Mucosa of stomach (tissue), 1 donor: Measurements from ENCODE around the gene OXNAD1.

Experiments
- H3K27me3 ChIP-seq: one replicate; pipeline ENCODE4 v1.7.0; 2013; ENCODE audit warnings: mild to moderate bottlenecking, low read length; ENCODE audit not compliant: control insufficient read depth, insufficient read depth
- H3K36me3 ChIP-seq: one replicate; pipeline ENCODE4 v1.7.0; 2013; ENCODE audit warnings: low read length; ENCODE audit not compliant: control insufficient read depth, insufficient read depth
- H3K4me1 ChIP-seq: one replicate; pipeline ENCODE4 v1.7.0; 2013; ENCODE audit warnings: mild to moderate bottlenecking, low read length; ENCODE audit not compliant: control insufficient read depth, insufficient read depth
- H3K4me3 ChIP-seq: one replicate; pipeline ENCODE4 v1.7.0; 2013; ENCODE audit warnings: low read length
- H3K9ac ChIP-seq: one replicate; pipeline ENCODE4 v1.7.0; 2013; ENCODE audit warnings: mild to moderate bottlenecking, low read length, moderate library complexity
- H3K9me3 ChIP-seq: one replicate; pipeline ENCODE4 v1.7.0; 2013; ENCODE audit warnings: mild to moderate bottlenecking, low read length, moderate library complexity; ENCODE audit not compliant: control insufficient read depth
- donor health status: Pancreatic carcinoma.

OXNAD1 gene

DNA sequence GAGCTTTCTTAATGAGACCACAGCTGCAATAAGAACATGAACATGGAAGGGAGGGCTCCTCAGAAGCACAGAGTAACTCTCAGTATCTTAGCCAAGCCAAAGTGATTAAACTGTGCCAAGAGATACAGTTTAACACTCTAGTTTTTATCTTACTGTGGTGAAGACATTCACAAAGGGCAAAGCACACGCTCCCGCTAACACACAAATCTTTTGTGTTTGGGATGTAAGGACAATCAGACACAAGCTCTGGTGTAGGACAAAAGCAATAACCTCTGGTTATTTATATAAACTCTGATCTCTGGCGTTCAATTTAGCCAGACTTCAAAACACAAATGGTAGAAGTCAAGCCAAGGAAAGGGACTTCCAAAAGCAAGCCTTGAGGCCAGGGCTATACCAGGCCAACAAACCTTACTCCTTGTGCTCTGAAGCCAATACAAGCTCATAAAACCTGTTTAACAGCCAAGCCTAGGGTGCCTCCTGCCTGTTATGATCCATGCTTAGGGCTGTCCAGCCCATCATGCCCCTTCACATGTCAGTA lies 28.1 kb upstream of the OXNAD1 start:
- H3K9me3 ChIP-seq: no peaks in the 10 kb centered on the region
- H3K4me1 ChIP-seq: no peaks in the 10 kb centered on the region
- no peak overlapping the region for H3K9ac ChIP-seq
- no peaks in the 10 kb centered on the region for H3K36me3 ChIP-seq
- H3K4me3 ChIP-seq: no peak overlapping the region
- H3K27me3 ChIP-seq: no peaks in the 10 kb centered on the region

- Histone ChIP-seq H3K4me3 (no peak overlapping the region), H3K36me3 (no peaks in the 10 kb centered on the region), H3K9ac (no peak overlapping the region), H3K4me1 (no peaks in the 10 kb centered on the region), H3K27me3 (no peaks in the 10 kb centered on the region), H3K9me3 (no peaks in the 10 kb centered on the region)
Measured at GRCh38 chr3:16239086-16239770, 25.8 kb upstream of the OXNAD1 start.

- H3K4me1 ChIP-seq: no peaks in the 10 kb centered on the region
- no peak overlapping the region for H3K4me3 ChIP-seq
- H3K9me3 ChIP-seq: no peaks in the 10 kb centered on the region
- no peak overlapping the region for H3K9ac ChIP-seq
- H3K27me3 ChIP-seq: no peaks in the 10 kb centered on the region
- H3K36me3 ChIP-seq: no peaks in the 10 kb centered on the region
Measured at GRCh38 chr3:16239780-16240179, 25.2 kb upstream of the OXNAD1 start.

GRCh38 chr3:16240229-16241023 lies 24.6 kb upstream of the OXNAD1 start:
- H3K27me3 ChIP-seq: no peaks in the 10 kb centered on the region
- no peaks in the 10 kb centered on the region for H3K4me1 ChIP-seq
- H3K9ac ChIP-seq: no peak overlapping the region
- no peaks in the 10 kb centered on the region for H3K36me3 ChIP-seq
- H3K9me3 ChIP-seq: no peaks in the 10 kb centered on the region
- no peak overlapping the region for H3K4me3 ChIP-seq

- H3K27me3 ChIP-seq: no peaks in the 10 kb centered on the region
- H3K9me3 ChIP-seq: no peaks in the 10 kb centered on the region
- no peaks in the 10 kb centered on the region for H3K36me3 ChIP-seq
- H3K9ac ChIP-seq: no peak overlapping the region
- no peaks in the 10 kb centered on the region for H3K4me1 ChIP-seq
- H3K4me3 ChIP-seq: no peak overlapping the region
Measured at GRCh38 chr3:16241225-16241624, 23.8 kb upstream of the OXNAD1 start.

DNA sequence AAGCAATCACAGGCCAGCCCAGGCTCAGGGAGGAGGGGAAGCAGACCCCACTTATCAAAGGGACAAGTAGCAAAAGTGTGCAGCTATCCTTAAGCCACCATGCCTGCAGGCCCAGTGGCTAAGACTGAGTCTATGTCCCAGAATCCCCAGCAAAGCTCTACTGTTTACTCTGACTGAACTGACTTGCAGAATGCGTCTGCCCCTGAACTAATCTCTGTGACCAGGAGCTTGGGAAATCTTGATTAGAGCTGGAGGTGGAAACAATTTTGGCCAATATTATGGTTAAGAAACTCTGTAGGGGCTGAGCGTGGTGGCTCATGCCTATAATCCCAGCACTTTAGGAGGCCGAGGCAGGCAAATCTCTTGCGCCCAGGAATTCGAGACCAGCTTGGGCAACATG lies 22.8 kb upstream of the OXNAD1 start:
- H3K4me3 ChIP-seq: no peak overlapping the region
- no peaks in the 10 kb centered on the region for H3K36me3 ChIP-seq
- no peaks in the 10 kb centered on the region for H3K9me3 ChIP-seq
- no peaks in the 10 kb centered on the region for H3K4me1 ChIP-seq
- no peak overlapping the region for H3K9ac ChIP-seq
- no peaks in the 10 kb centered on the region for H3K27me3 ChIP-seq

DNA sequence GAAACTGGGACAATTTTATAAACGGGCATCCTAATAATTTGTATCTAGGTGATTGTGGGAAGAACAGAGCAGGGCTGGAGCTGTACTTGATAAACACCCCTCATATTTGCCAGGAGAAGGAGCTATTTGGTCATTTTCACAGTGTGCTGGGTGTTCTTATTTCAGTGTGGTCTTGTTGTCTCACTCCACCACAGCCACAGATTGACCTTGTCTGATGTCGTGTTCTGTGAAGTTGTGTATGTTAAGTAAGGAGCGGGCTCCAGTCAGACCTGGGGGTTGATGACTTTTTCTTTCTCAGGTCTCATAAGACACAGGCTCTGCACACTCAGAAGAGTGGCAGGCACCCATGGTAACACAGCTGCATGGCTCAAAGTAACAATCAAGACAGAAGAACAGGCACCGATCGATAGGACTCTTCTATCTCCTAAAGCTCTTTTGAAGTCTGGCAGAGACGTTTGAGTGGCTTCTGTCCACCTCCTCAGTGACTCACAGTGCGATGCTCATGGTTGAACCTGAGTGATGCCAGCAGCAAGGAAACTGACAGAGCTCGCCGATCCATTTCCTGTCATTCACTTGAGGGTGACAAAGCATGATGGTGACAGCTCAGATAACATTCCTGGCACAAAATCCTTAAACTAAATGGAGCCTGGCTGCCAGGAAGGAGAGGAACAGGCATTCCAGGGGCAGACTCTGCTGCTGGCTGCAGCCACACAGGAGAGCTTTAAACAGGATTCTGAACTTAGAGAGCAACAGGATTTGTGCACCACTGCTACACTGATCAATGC lies 21.1 kb upstream of the OXNAD1 start:
- no peak overlapping the region for H3K9ac ChIP-seq
- no peaks in the 10 kb centered on the region for H3K4me1 ChIP-seq
- no peaks in the 10 kb centered on the region for H3K36me3 ChIP-seq
- H3K9me3 ChIP-seq: no peaks in the 10 kb centered on the region
- H3K4me3 ChIP-seq: no peak overlapping the region
- H3K27me3 ChIP-seq: no peaks in the 10 kb centered on the region

DNA sequence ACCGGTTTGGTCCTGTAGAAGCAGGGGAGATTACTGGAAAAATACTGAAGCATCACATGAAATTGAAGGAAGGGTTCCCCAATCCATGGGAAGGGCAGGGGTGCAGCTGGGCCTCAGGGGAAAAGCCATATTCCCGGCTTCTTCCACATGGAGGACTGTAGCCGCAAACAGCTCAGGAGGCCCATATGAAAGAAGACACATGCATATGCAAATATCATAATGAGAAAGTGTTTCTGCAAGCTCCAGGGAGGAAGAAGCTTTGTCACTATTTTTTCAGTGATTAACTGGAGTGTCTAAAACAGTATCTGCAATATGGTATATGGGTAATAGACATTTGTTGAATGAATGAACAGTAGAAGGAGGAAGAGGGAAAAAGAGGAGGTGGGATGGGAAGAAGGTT lies 19.4 kb upstream of the OXNAD1 start:
- Histone ChIP-seq H3K36me3 (no peaks in the 10 kb centered on the region), H3K27me3 (no peaks in the 10 kb centered on the region), H3K4me1 (no peaks in the 10 kb centered on the region), H3K4me3 (no peak overlapping the region), H3K9ac (no peak overlapping the region), H3K9me3 (no peaks in the 10 kb centered on the region)

DNA sequence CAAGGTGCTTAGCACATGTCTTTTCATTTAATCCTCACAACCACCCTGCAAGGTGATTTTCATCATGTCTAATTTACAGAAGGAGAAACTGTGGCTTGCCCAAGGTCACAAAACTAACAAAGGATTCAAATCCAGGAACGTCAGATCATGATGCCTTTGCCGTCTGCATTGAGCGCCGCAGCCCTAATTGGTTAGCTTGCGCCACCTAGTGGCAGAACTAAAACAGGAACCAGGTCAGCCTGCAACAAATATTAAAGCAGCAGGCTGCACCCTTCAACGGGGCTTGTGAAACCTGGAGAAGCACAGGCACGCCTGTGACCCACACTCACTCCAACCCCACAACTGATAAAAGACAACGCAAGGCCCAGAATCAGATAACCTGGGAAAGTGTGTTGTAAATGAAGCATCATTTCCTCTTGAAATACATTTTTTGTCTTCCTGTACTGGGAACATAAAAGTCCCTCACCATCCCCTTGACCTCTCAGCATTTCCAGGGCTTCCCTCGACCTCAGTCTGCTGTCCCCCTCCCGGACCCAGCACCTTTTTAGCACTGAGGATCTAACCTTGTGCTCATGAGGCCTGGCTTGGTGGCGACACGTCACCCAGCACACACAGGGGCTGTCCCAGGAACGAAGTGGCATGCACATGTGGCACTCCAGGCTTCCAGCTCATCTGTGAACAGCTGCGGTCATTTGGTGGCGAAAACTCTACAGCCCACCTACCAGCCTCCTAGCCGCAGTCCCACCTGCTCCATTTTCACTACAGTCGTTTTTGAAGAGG lies 17.5 kb upstream of the OXNAD1 start:
- Histone ChIP-seq H3K9ac (no peak overlapping the region), H3K9me3 (no peaks in the 10 kb centered on the region)

GRCh38 chr3:16248556-16248955 lies 16.5 kb upstream of the OXNAD1 start:
- H3K9me3 ChIP-seq: no peaks in the 10 kb centered on the region
- no peak overlapping the region for H3K4me3 ChIP-seq
- no peak overlapping the region for H3K9ac ChIP-seq
- H3K27me3 ChIP-seq: no peaks in the 10 kb centered on the region
- peaks cover 8% of the 10 kb centered on the region for H3K4me1 ChIP-seq
- H3K36me3 ChIP-seq: no peaks in the 10 kb centered on the region

More for the DNA sequence above, 17.5 kb upstream of the OXNAD1 start:
- no peak overlapping the region for H3K4me3 ChIP-seq
- no peaks in the 10 kb centered on the region for H3K36me3 ChIP-seq
- H3K4me1 ChIP-seq: peaks cover 8% of the 10 kb centered on the region
- H3K27me3 ChIP-seq: no peaks in the 10 kb centered on the region

DNA sequence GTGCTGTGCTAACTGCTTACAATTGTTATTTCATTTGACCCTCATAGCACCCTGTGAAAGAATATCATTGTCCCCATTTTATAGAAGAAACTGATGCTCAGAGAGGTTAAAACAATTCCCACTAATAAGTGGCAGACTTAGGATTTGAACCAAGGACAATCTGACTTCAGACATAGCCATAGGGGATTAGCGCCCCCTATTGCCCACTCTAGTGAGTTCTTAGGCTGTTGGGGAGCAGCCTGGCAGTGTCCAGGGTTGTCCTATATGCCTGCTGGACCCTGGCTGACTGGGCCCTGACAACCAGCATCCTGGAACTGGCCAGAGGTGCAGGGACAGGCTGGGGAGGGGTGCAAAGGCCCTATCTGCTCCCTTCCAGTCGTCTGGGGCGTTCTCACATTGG lies 15.7 kb upstream of the OXNAD1 start:
- Histone ChIP-seq H3K27me3 (no peaks in the 10 kb centered on the region), H3K9ac (no peak overlapping the region), H3K4me1 (peaks cover 8% of the 10 kb centered on the region), H3K36me3 (no peaks in the 10 kb centered on the region), H3K4me3 (no peak overlapping the region), H3K9me3 (no peaks in the 10 kb centered on the region)
